Right lobe of liver (tissue), 6 donors: Measurements from ENCODE around the gene PPP1R12B. TPM values are rescaled to one million over a fixed set of nuclear protein-coding genes. Genes with fewer than 3 reads are reported as not detected.
A peak's percentile ranks its signal among the peaks of the same experiment; 100 is the strongest.
"Not testable (repeated sequence)": the region's sequence is repeated elsewhere in the genome, so short reads cannot be mapped to it uniquely, and the experiment has no call there.

Experiments
- ATAC-seq, 4 donors: fragments of 200-7000 bp; cut with Tn5 transposase; one replicate each; pipeline ENCODE4 v1.9.1; 2020; ENCODE audit warnings: mild to moderate bottlenecking in 4 of 4, moderate library complexity in 4 of 4
- DNase-seq, 3 donors: peaks; one replicate each; pipeline ENCODE4 v3.0.0-alpha.2; 2020
- H3K27ac ChIP-seq, 3 donors: fragments of 200-600 bp; one replicate each; pipeline ENCODE4 v1.8.0; 2022
- H3K27me3 ChIP-seq, 2 donors: fragments of 200-600 bp; one replicate each; pipeline ENCODE4 v1.8.0; 2022
- H3K36me3 ChIP-seq, 4 donors: fragments of 200-600 bp; sonication (generic) in 1 of 4; one replicate each; pipeline versions ENCODE4 v1.5.1 to v1.8.0; 2017 to 2022; ENCODE audit warnings: control low read depth in 1 of 4
- H3K4me1 ChIP-seq, 4 donors: fragments of 200-600 bp; sonication (generic) in 1 of 4; one replicate each; pipeline versions ENCODE4 v1.5.1 to v1.8.0; 2017 to 2022; ENCODE audit warnings: control low read depth in 1 of 4
- H3K4me3 ChIP-seq, 3 donors: fragments of 200-600 bp; one replicate each; pipeline ENCODE4 v1.8.0; 2022
- H3K9me3 ChIP-seq, 4 donors: fragments of 200-600 bp; sonication (generic) in 1 of 4; one replicate each; pipeline versions ENCODE4 v1.5.1 to v1.8.0; 2017 to 2022; ENCODE audit warnings: control low read depth in 1 of 4
- POLR2A ChIP-seq: fragments of 450-650 bp; IDR thresholded peaks from one replicate; pipeline ENCODE4 v1.6.1; 2017; ENCODE audit warnings: antibody characterized with exemption, mild to moderate bottlenecking
- WGBS: methylation state at CpG from one replicate; pipeline ENCODE4 v1.1.6; 2018; ENCODE audit warnings: low coverage, low lambda C conversion rate; ENCODE audit not compliant: insufficient coverage; ENCODE audit errors: missing lambda C conversion rate; 5-methylcytosine and 5-hydroxymethylcytosine counted together
- intact Hi-C, 2 donors: fragments of 100-400 bp; cut with DNase I; formaldehyde crosslinking; loops; one replicate each; pipeline versions ENCODE4 v1.11.2 to v1.14.1; 2022
- total RNA-seq, 6 experiments: library from RNA; depleted of rRNA in 2 of 6; stranded (reverse); fragments of >200 nt in 2 of 6; fragmentation: NEBNext Ultra II Directional in 3 of 6; extraction: Animal tissue kit (Norgen Biotek cat#: 25700) in 3 of 6; gene quantifications; one replicate each; pipeline versions ENCODE4 v1.1.0 to v1.2.4, GENCODE V29; 2016 to 2023
- TF ChIP-seq, protein P1 (sequence below), 4 donors: fragments of 200-600 bp in 3 of 4; fragments of 450-650 bp in 1 of 4; IDR thresholded peaks; one replicate each; pipeline versions ENCODE4 v1.5.1 to v1.8.0; 2016 to 2022; ENCODE audit warnings: antibody characterized with exemption in 4 of 4, mild to moderate bottlenecking in 2 of 4
- donor health status: DM: no; HTN: yes; CAD: no.
- donor health status: DM: no; HTN: no; CAD: no.
- donor health status: DM: no; HTN: no; CAD: no.
- donor health status: DM: no; HTN: yes; CAD: no.
- donor health status: DM: no; HTN: yes; CAD: no.

The PPP1R12B gene
- total RNA-seq, 6 experiments from 2014 or later, result 13.7 to 22.2 (median 16.6) TPM

DNA sequence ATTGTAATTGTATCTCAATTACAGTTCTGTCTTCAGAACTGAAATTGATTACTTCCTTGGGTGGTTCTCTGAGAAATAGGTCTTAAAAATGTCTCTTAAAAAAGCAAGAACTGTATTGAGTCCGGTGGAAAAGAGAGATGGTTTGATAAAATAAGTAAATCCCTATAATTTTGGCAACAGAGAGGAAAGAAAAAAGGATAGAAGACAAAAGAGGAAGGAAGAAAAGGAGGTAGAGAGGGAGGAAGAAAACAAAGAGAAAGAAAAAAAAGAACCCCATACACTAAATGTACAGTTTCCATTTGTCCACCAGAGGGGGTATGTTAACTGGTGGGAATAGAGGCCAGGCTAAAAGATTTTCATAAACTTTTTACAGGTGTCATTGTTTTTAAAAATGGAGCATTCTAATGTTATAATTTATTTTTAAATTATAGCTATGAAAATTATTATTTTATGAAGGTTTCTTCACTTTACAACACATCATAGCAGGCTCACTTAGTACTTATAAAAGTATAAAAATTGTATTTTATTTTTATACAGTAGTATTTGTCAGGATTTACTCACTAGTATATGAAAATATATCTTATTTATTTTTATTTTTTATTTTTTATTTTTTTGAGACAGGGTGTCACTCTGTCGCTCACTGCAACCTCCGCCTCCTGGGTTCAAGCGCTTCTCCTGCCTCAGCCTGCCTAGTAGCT lies 4.7 kb upstream of the PPP1R12B start:
- Histone ChIP-seq H3K9me3 (no peaks in the 10 kb centered on the region), H3K36me3 (no peaks in the 10 kb centered on the region), H3K4me3 (no peak overlapping the region), H3K4me1 (no peaks in the 10 kb centered on the region), H3K27me3 (no peaks in the 10 kb centered on the region), H3K27ac (no peak overlapping the region)
- DNase-seq (no peak), ATAC-seq (no peak)
- WGBS, result 73% methylated on average over 4 of the region's 4 CpGs
- intact Hi-C loops, result no loop called here
- no peak for TF ChIP-seq POLR2A
- TF ChIP-seq, protein P1, sequence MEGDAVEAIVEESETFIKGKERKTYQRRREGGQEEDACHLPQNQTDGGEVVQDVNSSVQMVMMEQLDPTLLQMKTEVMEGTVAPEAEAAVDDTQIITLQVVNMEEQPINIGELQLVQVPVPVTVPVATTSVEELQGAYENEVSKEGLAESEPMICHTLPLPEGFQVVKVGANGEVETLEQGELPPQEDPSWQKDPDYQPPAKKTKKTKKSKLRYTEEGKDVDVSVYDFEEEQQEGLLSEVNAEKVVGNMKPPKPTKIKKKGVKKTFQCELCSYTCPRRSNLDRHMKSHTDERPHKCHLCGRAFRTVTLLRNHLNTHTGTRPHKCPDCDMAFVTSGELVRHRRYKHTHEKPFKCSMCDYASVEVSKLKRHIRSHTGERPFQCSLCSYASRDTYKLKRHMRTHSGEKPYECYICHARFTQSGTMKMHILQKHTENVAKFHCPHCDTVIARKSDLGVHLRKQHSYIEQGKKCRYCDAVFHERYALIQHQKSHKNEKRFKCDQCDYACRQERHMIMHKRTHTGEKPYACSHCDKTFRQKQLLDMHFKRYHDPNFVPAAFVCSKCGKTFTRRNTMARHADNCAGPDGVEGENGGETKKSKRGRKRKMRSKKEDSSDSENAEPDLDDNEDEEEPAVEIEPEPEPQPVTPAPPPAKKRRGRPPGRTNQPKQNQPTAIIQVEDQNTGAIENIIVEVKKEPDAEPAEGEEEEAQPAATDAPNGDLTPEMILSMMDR (IDR thresholded peaks at IDR 0.05), result peak; percentile 59 to 85 (median 82)

DNA sequence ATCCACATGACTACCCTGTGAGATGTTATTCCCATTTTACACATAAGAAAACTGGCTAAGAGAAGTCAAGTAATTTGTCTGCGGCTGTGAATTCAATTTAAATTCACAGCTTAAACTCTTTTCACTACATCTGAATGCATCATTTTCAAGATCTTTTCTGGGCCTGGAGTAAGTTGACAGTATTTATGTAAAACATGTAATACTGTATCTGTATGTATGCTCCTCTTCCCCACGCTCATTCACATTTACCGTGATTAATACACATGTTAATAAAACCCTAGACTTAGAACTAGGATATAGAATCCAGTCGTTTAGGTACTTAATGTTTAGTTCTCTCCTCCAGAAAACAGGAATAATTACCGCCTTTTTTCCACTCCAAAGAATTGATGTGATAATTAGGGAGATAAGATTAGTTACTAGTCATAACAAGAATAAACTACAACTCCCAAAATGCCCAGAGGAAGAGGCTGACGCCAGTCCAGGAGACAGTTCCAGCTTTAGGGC lies 442 bp upstream of the PPP1R12B start:
- no peak for DNase-seq
- H3K9me3 ChIP-seq, result no peaks in the 10 kb centered on the region
- no peak overlapping the region for H3K4me3 ChIP-seq
- no peak overlapping the region for H3K27ac ChIP-seq
- intact Hi-C loops, result no loop called here
- no peak for TF ChIP-seq POLR2A
- TF ChIP-seq, protein P1 (IDR thresholded peaks at IDR 0.05), result no peak
- no peaks in the 10 kb centered on the region for H3K36me3 ChIP-seq
- H3K27me3 ChIP-seq, result no peaks in the 10 kb centered on the region
- no peak for ATAC-seq
- WGBS, result 47% methylated on average over 6 of the region's 6 CpGs
- peaks cover 0 to 10% (median 3%) of the 10 kb centered on the region in 4 donors for H3K4me1 ChIP-seq

DNA sequence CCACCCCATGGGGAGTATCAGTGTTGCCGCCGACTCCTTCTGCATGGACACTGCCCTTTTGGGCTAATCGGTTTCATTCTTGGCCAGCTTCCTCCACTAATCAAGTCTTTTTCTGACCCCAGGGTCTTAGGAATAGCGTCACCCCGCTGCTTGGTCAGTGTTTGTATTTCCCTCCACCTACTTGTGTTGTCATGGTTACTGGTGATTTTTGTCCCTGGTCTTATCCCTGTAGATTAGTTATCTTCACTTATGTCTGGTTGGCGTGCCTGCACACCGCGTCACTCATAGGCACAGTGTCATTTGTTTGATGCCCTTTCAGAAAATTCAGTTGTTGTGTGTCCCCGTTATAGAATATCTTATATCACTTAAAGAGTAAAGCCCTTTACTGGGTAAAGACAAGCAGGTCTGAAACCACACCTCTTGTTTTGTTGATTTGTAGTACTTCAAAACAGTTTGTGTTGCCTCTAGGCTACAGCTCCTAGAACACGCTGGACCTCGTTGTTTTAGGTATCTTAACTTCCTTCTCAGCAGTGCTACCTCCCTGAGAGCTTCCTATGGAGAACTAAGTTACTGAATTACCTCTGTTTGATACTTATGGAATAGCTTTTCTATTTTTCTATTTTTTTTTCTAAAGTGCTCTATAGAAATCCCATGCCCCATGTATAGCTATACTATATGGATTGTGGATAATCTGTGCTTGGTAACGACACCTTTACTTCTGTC lies 868 bp downstream of the PPP1R12B start:
- Histone ChIP-seq H3K36me3 (no peaks in the 10 kb centered on the region), H3K27ac (peak overlapping the region; percentile 85 to 93 (median 92)), H3K27me3 (no peaks in the 10 kb centered on the region), H3K4me1 (peaks cover 0 to 10% (median 3%) of the 10 kb centered on the region in 4 donors), H3K4me3 (peak overlapping the region; percentile 89 to 99 (median 98)), H3K9me3 (no peaks in the 10 kb centered on the region)
- ATAC-seq (peak in 3 of 4 donors; percentile 32 to 40 (median 33)), DNase-seq (no peak)
- WGBS, result 6% methylated on average over 10 of the region's 12 CpGs
- intact Hi-C loops, result no loop called here
- TF ChIP-seq, protein P1 (IDR thresholded peaks at IDR 0.05), result no peak
- no peak for TF ChIP-seq POLR2A

DNA sequence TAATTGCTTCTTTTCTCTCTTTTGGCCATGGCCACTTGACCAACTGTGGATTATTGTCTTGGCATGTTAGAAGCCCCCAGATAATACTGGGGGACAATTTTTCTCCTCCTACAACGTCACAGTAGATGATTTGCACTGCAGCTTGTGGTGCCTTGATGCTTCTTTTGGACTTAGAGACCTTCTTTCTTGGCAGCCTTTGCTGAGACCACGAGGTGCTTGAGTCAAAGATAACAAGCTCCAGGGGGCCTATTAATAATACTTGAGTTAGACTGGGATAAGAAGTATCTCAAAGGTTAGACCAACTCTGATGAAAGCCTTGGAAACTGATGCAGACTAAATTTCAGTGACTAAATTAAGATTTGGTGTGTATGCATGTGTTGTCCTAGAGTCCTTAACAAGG lies 3.2 kb downstream of the PPP1R12B start:
- TF ChIP-seq POLR2A, result no peak
- TF ChIP-seq, protein P1 (IDR thresholded peaks at IDR 0.05), result no peak
- intact Hi-C loops, result no loop called here
- ATAC-seq (no peak), DNase-seq (no peak)
- no peaks in the 10 kb centered on the region for H3K9me3 ChIP-seq
- H3K27me3 ChIP-seq, result no peaks in the 10 kb centered on the region
- 73% methylated on average over 2 of the region's 2 CpGs for WGBS
- no peak overlapping the region for H3K27ac ChIP-seq
- peaks cover 0 to 10% (median 3%) of the 10 kb centered on the region in 4 donors for H3K4me1 ChIP-seq
- H3K4me3 ChIP-seq, result no peak overlapping the region
- H3K36me3 ChIP-seq, result no peaks in the 10 kb centered on the region

DNA sequence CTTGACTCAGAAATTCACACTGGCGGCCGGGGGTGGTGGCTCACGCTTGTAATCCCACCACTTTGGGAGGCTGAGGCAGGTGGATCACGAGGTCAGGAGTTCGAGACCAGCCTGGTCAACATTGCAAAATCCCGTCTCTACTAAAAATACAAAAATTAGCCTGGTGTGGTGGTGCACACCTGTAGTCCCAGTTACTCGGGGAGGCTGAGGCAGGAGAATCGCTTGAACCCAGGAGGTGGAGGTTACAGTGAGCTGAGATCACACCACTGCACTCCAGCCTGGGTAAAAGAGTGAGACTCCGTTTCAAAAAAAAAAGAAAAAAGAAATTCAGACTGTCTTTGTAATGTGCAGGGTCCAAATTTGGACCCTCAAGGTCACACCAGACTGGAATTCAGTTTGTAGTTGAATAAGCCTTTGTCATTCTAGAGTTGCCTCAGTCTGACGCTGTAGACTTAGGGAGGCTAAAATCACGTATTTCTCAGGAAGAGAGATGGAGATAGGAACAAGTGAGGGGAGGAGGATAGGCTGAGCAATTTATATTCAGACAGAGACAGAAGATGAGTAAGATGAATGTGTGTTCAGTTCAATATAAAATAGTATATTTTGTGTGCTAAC lies 4.2 kb downstream of the PPP1R12B start:
- H3K9me3 ChIP-seq, H3K4me3 ChIP-seq, H3K36me3 ChIP-seq, H3K27me3 ChIP-seq, ATAC-seq, intact Hi-C loops, DNase-seq, H3K4me1 ChIP-seq: not testable (repeated sequence)
- peak overlapping the region in 1 of 3 donors; percentile 6 for H3K27ac ChIP-seq
- WGBS, result 92% methylated on average over 7 of the region's 11 CpGs
